IMR-90 (cell line): ENCODE results near the gene PLCL2. TPM values are rescaled to one million over a fixed set of nuclear protein-coding genes. Genes with fewer than 3 reads are reported as not detected.

ENCODE experiments used
- ATAC-seq: fragments of 200-7000 bp; cut with Tn5 transposase; 2 replicates; pipeline ENCODE4 v1.9.1; 2020; ENCODE audit warnings: low read depth, mild to moderate bottlenecking, moderate library complexity
- BruUV-seq: library from RNA; stranded (reverse); fragments of 400-500 nt; replicated peaks from 2 replicates; lab custom pipeline; 2021; lab: Mats Ljungman, UMichigan
- CTCF ChIA-PET: fragments of 300-600 bp; formaldehyde crosslinking; extraction: SDS; loops from one replicate; lab custom pipeline; 2021; ENCODE audit warnings: antibody characterized with exemption; lab: Yijun Ruan, JAX
- POLR2A ChIA-PET: fragments of 300-600 bp; sonication (Branson Sonifier 250); formaldehyde crosslinking; loops from one replicate; lab custom pipeline; 2022; ENCODE audit warnings: antibody characterized with exemption; ENCODE audit not compliant: unreplicated experiment; lab: Charles Lee
- DNase-seq: peaks from one replicate; pipeline ENCODE4 v3.0.0; 2013
- H2AFZ ChIP-seq: replicated peaks from 2 replicates; pipeline ENCODE3; 2013; ENCODE audit warnings: low read length, mild to moderate bottlenecking; ENCODE audit not compliant: poor library complexity
- H2AK5ac ChIP-seq: 2 replicates; pipeline ENCODE4 v1.6.1; 2013; ENCODE audit warnings: low read depth, low read length, inconsistent platforms
- H2AK9ac ChIP-seq: replicated peaks from 2 replicates; pipeline ENCODE3; 2013; ENCODE audit warnings: mild to moderate bottlenecking, low read depth, low read length, moderate library complexity; ENCODE audit not compliant: poor library complexity
- H2BK120ac ChIP-seq: 2 replicates; pipeline ENCODE4 v1.6.1; 2013; ENCODE audit warnings: low read depth, low read length, inconsistent platforms
- H2BK15ac ChIP-seq: 3 replicates; pipeline ENCODE4 v1.6.1; 2013; ENCODE audit warnings: low read depth, low read length, inconsistent platforms
- H2BK20ac ChIP-seq: 2 replicates; pipeline ENCODE4 v1.6.1; 2013; ENCODE audit warnings: low read depth, mild to moderate bottlenecking, inconsistent platforms, low read length, moderate library complexity
- H2BK5ac ChIP-seq: 2 replicates; pipeline ENCODE4 v1.6.1; 2013; ENCODE audit warnings: mild to moderate bottlenecking, low read depth, low read length, inconsistent platforms; ENCODE audit not compliant: poor library complexity, severe bottlenecking
- H3K14ac ChIP-seq: replicated peaks from 2 replicates; pipeline ENCODE4 v1.6.1; 2013; ENCODE audit warnings: low read depth, low read length, inconsistent platforms
- H3K18ac ChIP-seq: 2 replicates; pipeline ENCODE4 v1.6.1; 2013; ENCODE audit warnings: low read depth, low read length, control low read depth
- H3K23ac ChIP-seq: 2 replicates; pipeline ENCODE4 v1.6.1; 2013; ENCODE audit warnings: low read depth, low read length, inconsistent platforms
- H3K27ac ChIP-seq: 2 replicates; pipeline ENCODE4 v1.5.1; 2013; ENCODE audit warnings: mild to moderate bottlenecking, control low read depth, low read length; ENCODE audit not compliant: insufficient read depth
- H3K27me3 ChIP-seq: 2 replicates; pipeline ENCODE4 v1.6.1; 2013; ENCODE audit warnings: low read length; ENCODE audit not compliant: control insufficient read depth, insufficient read depth
- H3K36me3 ChIP-seq: 2 replicates; pipeline ENCODE4 v1.6.1; 2013; ENCODE audit warnings: low read length, mixed read lengths; ENCODE audit not compliant: control insufficient read depth, insufficient read depth
- H3K4ac ChIP-seq: 2 replicates; pipeline ENCODE4 v1.6.1; 2013; ENCODE audit warnings: low read depth, low read length, inconsistent platforms
- H3K4me1 ChIP-seq: 2 replicates; pipeline ENCODE4 v1.6.1; 2013; ENCODE audit warnings: low read length, mixed read lengths; ENCODE audit not compliant: control insufficient read depth, insufficient read depth
- H3K4me2 ChIP-seq: 2 replicates; pipeline ENCODE4 v1.6.1; 2013; ENCODE audit warnings: low read depth, mild to moderate bottlenecking, control low read depth, low read length, moderate library complexity
- H3K4me3 ChIP-seq: 2 replicates; pipeline ENCODE4 v1.5.1; 2013; ENCODE audit warnings: low read depth, mild to moderate bottlenecking, control low read depth, low read length, moderate library complexity; ENCODE audit not compliant: insufficient read depth
- H3K56ac ChIP-seq: 2 replicates; pipeline ENCODE4 v1.6.1; 2013; ENCODE audit warnings: low read length, inconsistent platforms; ENCODE audit not compliant: insufficient read depth; ENCODE audit errors: extremely low read depth
- H3K79me1 ChIP-seq, 2 experiments: 2 replicates each; pipeline ENCODE4 v1.6.1; 2013; ENCODE audit warnings: low read length in 2 of 2, inconsistent platforms in 1 of 2, low read depth in 1 of 2
- H3K9ac ChIP-seq: 2 replicates; pipeline ENCODE4 v1.6.1; 2013; ENCODE audit warnings: low read depth, low read length, control low read depth
- H3K9me1 ChIP-seq: 2 replicates; pipeline ENCODE4 v1.6.1; 2013; ENCODE audit warnings: low read length, inconsistent platforms; ENCODE audit not compliant: insufficient read depth
- H3K9me3 ChIP-seq: 2 replicates; pipeline ENCODE4 v1.6.1; 2013; ENCODE audit warnings: low read length; ENCODE audit not compliant: control insufficient read depth, insufficient read depth
- H4K20me1 ChIP-seq: 2 replicates; pipeline ENCODE4 v1.6.1; 2013; ENCODE audit warnings: low read length, inconsistent platforms; ENCODE audit not compliant: insufficient read depth
- H4K5ac ChIP-seq: 2 replicates; pipeline ENCODE4 v1.6.1; 2013; ENCODE audit warnings: mild to moderate bottlenecking, low read depth, low read length, control low read depth
- H4K8ac ChIP-seq, 2 experiments: 2 replicates each; pipeline ENCODE4 v1.6.1; 2013; ENCODE audit warnings: low read depth in 2 of 2, low read length in 2 of 2, control low read depth in 1 of 2, inconsistent platforms in 1 of 2
- H4K91ac ChIP-seq: 2 replicates; pipeline ENCODE4 v1.6.1; 2013; ENCODE audit warnings: low read depth, low read length, inconsistent platforms; ENCODE audit not compliant: insufficient read depth
- CEBPB ChIP-seq: IDR thresholded peaks from 2 replicates; pipeline ENCODE4 v1.6.1; 2012; ENCODE audit warnings: low read depth, low read length, improper control_type of control experiment
- CTCF ChIP-seq: conservative IDR thresholded peaks from 2 replicates; pipeline ENCODE4 v1.5.1; 2012; ENCODE audit warnings: mild to moderate bottlenecking, low read depth, low read length, improper control_type of control experiment
- ELK1 ChIP-seq: fragments of 150-350 bp; IDR thresholded peaks from 2 replicates; pipeline ENCODE4 v1.6.1; 2016; ENCODE audit warnings: low read depth, mild to moderate bottlenecking, low read length, moderate library complexity, borderline replicate concordance
- FOS ChIP-seq: fragments of 150-350 bp; IDR thresholded peaks from 2 replicates; pipeline ENCODE4 v1.6.1; 2016; ENCODE audit warnings: low read depth, low read length
- MAFK ChIP-seq: IDR thresholded peaks from 2 replicates; pipeline ENCODE4 v1.6.1; 2012; ENCODE audit warnings: low read depth, low read length, improper control_type of control experiment
- MAZ ChIP-seq: IDR thresholded peaks from 2 replicates; pipeline ENCODE4 v1.6.1; 2012; ENCODE audit warnings: low read depth, mild to moderate bottlenecking, low read length, improper control_type of control experiment, moderate library complexity, borderline replicate concordance
- MXI1 ChIP-seq: IDR thresholded peaks from 2 replicates; pipeline ENCODE4 v1.6.1; 2012; ENCODE audit warnings: low read depth, mild to moderate bottlenecking, low read length, moderate library complexity, borderline replicate concordance
- NFE2L2 ChIP-seq: fragments of 150-350 bp; IDR thresholded peaks from 2 replicates; pipeline ENCODE4 v1.6.1; 2016; ENCODE audit warnings: low read depth, mild to moderate bottlenecking, low read length
- POLR2A ChIP-seq: IDR thresholded peaks from 2 replicates; pipeline ENCODE4 v1.6.1; 2012; ENCODE audit warnings: mild to moderate bottlenecking, low read depth, low read length
- RAD21 ChIP-seq: IDR thresholded peaks from 2 replicates; pipeline ENCODE4 v1.6.1; 2012; ENCODE audit warnings: low read length, improper control_type of control experiment
- RCOR1 ChIP-seq: IDR thresholded peaks from 2 replicates; pipeline ENCODE4 v1.6.1; 2012; ENCODE audit warnings: mild to moderate bottlenecking, low read length, improper control_type of control experiment; ENCODE audit not compliant: insufficient replicate concordance
- RFX5 ChIP-seq: IDR thresholded peaks from 2 replicates; pipeline ENCODE4 v1.8.0; 2012; ENCODE audit warnings: low read depth, mild to moderate bottlenecking, low read length, moderate library complexity
- SMC3 ChIP-seq: fragments of 150-350 bp; IDR thresholded peaks from 2 replicates; pipeline ENCODE4 v1.6.1; 2016; ENCODE audit warnings: low read depth, mild to moderate bottlenecking, antibody characterized with exemption, low read length, moderate library complexity
- WGBS, 2 experiments: methylation state at CpG; one replicate each; pipeline versions ENCODE4 v1.1.5 to v1.1.7; 2013; ENCODE audit warnings: missing lambda C conversion rate in 2 of 2; ENCODE audit not compliant: insufficient read length in 1 of 2; ENCODE audit errors: extremely low coverage in 2 of 2; 5-methylcytosine and 5-hydroxymethylcytosine counted together
- dilution Hi-C: fragments of 300-500 bp; cut with HindIII; formaldehyde crosslinking; loops from one replicate; pipeline ENCODE4 v1.14.3; 2018; ENCODE audit warnings: low sequenced_read_pairs; ENCODE audit not compliant: unreplicated experiment
- in situ Hi-C: fragments of 300-500 bp; cut with MboI; formaldehyde crosslinking; loops from 3 replicates; pipeline ENCODE4 v1.14.3; 2019; ENCODE audit warnings: low sequenced_read_pairs, inconsistent platforms, mixed read lengths
- intact Hi-C: fragments of 100-400 bp; cut with micrococcal nuclease; formaldehyde crosslinking; loops from 2 replicates; pipeline ENCODE4 v1.10.0; 2022
- polyA plus RNA-seq, 3 experiments: library from polyadenylated mRNA; depleted of rRNA; stranded (reverse); fragments of >200 nt; gene quantifications; 2 replicates each; pipeline ENCODE4 v1.2.3, GENCODE V29; 2012; ENCODE audit warnings: low replicate concordance in 1 of 3
- total RNA-seq: library from RNA; depleted of rRNA; stranded (reverse); fragments of >200 nt; gene quantifications from 2 replicates; pipeline ENCODE4 v1.2.3, GENCODE V29; 2012
- TF ChIP-seq, protein P1 (sequence below): fragments of 150-350 bp; IDR thresholded peaks from 2 replicates; pipeline ENCODE4 v1.6.1; 2017; ENCODE audit warnings: mild to moderate bottlenecking, antibody characterized with exemption, low read length, low read depth

Gene PLCL2
- total and polyA plus RNA-seq, 2 of the 4 experiments (the other 2 are of a cell fraction) = 0.92 to 3.8 TPM

DNA sequence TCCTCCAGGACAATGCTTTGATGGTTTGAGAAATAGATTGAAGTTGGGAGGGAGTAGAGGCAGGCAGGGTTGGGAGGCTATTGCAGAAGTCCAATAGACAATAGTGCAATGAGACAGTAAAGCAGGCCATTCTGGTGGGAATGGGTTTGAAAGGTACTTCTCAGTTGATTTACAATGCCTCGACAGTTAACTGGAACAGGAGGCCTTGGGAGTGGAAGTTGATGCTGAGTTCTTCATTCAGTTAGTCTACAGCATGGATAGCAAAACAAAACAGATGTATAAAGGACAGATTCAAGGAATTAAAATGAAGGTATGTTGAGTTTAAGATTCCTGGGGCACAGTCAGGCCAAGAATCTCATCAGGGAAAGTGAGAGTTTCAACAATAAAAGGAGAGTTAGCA is 6.8 kb upstream of the PLCL2 start:
- no peak overlapping the region for H4K8ac ChIP-seq
- H3K14ac ChIP-seq = no peak overlapping the region
- H3K36me3 ChIP-seq = no peaks in the 10 kb centered on the region
- dilution Hi-C loops (no loop called here), in situ Hi-C loops (loop anchor here (25.0 kb wide), 1 partner anchor 591 kb away; no protein-coding TSS in a partner anchor), intact Hi-C loops (no loop called here)
- H3K4me2 ChIP-seq = no peak overlapping the region
- peaks cover 2% of the 10 kb centered on the region for H3K27me3 ChIP-seq
- no peak overlapping the region for H2BK5ac ChIP-seq
- no peak for DNase-seq
- H2BK15ac ChIP-seq = no peak overlapping the region
- 100% methylated on average over 1 of the region's 1 CpG; no CpG with 5 or more reads in 1 of the 2 experiments for WGBS, 2 experiments
- no peaks in the 10 kb centered on the region for H3K9me3 ChIP-seq
- POLR2A ChIA-PET = no interaction called here
- no peak overlapping the region for H2AK5ac ChIP-seq
- H2AK9ac ChIP-seq = no peak overlapping the region
- TF ChIP-seq FOS = no peak
- TF ChIP-seq ELK1 = no peak
- TF ChIP-seq, protein P1, sequence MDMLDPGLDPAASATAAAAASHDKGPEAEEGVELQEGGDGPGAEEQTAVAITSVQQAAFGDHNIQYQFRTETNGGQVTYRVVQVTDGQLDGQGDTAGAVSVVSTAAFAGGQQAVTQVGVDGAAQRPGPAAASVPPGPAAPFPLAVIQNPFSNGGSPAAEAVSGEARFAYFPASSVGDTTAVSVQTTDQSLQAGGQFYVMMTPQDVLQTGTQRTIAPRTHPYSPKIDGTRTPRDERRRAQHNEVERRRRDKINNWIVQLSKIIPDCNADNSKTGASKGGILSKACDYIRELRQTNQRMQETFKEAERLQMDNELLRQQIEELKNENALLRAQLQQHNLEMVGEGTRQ = no peak
- no peak for TF ChIP-seq CTCF
- TF ChIP-seq SMC3 = no peak
- TF ChIP-seq MXI1 = no peak
- TF ChIP-seq POLR2A = no peak
- TF ChIP-seq CEBPB = no peak
- TF ChIP-seq RFX5 = no peak
- TF ChIP-seq NFE2L2 = no peak
- no peak for TF ChIP-seq RCOR1
- no peak for TF ChIP-seq RAD21
- no peak for TF ChIP-seq MAZ
- TF ChIP-seq MAFK = no peak
- H3K9ac ChIP-seq = no peak overlapping the region
- H3K4ac ChIP-seq = no peak overlapping the region
- no peaks in the 10 kb centered on the region for H3K79me1 ChIP-seq
- H2BK20ac ChIP-seq = no peak overlapping the region
- BruUV-seq = no TSS peak
- H3K56ac ChIP-seq = no peak overlapping the region
- no peak overlapping the region for H3K23ac ChIP-seq
- ATAC-seq = no peak
- H4K91ac ChIP-seq = no peak overlapping the region
- H2AFZ ChIP-seq = no peak overlapping the region
- CTCF ChIA-PET = no interaction called here
- H4K5ac ChIP-seq = no peak overlapping the region
- H3K9me1 ChIP-seq = no peaks in the 10 kb centered on the region
- H3K18ac ChIP-seq = no peak overlapping the region
- H3K27ac ChIP-seq = no peak overlapping the region
- H4K20me1 ChIP-seq = no peaks in the 10 kb centered on the region
- H3K4me1 ChIP-seq = no peaks in the 10 kb centered on the region
- no peak overlapping the region for H2BK120ac ChIP-seq
- H3K4me3 ChIP-seq = no peak overlapping the region
